HG03378 (cell line): ENCODE measurements around the gene CD2.

ENCODE experiments used
- ATAC-seq: cut with Tn5 transposase; IDR thresholded peaks from one replicate; pipeline ENCODE4 v1.9.1; 2021; ENCODE audit warnings: mild to moderate bottlenecking, moderate library complexity; ENCODE audit not compliant: unreplicated experiment

The CD2 gene

GRCh38 chr1:116817582-116818064 is 63.4 kb downstream of the CD2 start:
- ATAC-seq, result no peak
